ENCODE data around the gene HPS4.

DNA sequence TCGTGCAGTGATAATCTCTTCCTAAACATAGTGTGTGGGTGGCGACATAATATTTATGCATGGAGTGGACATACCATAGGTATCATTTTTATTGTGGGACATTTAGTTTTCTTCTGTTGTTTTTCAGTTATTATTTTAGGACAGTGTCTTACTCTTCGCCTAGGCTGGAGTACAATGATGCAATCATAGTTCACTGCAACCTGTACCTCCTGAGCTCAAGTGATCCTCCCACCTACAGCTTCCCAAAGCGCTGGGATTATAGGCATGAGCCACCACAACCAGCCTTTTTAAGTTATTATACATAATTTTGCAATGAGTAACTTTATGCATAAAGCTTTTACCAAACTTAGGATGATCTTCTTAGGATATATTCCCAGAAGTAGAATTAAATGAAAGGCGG is 2.8 kb upstream of the HPS4 start:
- TF ChIP-seq, protein P1, sequence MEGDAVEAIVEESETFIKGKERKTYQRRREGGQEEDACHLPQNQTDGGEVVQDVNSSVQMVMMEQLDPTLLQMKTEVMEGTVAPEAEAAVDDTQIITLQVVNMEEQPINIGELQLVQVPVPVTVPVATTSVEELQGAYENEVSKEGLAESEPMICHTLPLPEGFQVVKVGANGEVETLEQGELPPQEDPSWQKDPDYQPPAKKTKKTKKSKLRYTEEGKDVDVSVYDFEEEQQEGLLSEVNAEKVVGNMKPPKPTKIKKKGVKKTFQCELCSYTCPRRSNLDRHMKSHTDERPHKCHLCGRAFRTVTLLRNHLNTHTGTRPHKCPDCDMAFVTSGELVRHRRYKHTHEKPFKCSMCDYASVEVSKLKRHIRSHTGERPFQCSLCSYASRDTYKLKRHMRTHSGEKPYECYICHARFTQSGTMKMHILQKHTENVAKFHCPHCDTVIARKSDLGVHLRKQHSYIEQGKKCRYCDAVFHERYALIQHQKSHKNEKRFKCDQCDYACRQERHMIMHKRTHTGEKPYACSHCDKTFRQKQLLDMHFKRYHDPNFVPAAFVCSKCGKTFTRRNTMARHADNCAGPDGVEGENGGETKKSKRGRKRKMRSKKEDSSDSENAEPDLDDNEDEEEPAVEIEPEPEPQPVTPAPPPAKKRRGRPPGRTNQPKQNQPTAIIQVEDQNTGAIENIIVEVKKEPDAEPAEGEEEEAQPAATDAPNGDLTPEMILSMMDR (conservative IDR thresholded peaks at IDR 0.05 in 1 of 2, IDR thresholded peaks at IDR 0.05 in 1 of 2; ENCODE audit: extremely low read depth in 1 of 2, insufficient read depth in 1 of 2, low read depth in 1 of 2, low read length in 2 of 2), result no peak
- TF ChIP-seq EZH2 (IDR thresholded peaks at IDR 0.05; ENCODE audit: borderline replicate concordance, low read length), result no peak

Data from mammary epithelial cell (primary cell).